ENCODE results near the gene BFSP2.

Gene BFSP2, protein sequence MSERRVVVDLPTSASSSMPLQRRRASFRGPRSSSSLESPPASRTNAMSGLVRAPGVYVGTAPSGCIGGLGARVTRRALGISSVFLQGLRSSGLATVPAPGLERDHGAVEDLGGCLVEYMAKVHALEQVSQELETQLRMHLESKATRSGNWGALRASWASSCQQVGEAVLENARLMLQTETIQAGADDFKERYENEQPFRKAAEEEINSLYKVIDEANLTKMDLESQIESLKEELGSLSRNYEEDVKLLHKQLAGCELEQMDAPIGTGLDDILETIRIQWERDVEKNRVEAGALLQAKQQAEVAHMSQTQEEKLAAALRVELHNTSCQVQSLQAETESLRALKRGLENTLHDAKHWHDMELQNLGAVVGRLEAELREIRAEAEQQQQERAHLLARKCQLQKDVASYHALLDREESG

DNA sequence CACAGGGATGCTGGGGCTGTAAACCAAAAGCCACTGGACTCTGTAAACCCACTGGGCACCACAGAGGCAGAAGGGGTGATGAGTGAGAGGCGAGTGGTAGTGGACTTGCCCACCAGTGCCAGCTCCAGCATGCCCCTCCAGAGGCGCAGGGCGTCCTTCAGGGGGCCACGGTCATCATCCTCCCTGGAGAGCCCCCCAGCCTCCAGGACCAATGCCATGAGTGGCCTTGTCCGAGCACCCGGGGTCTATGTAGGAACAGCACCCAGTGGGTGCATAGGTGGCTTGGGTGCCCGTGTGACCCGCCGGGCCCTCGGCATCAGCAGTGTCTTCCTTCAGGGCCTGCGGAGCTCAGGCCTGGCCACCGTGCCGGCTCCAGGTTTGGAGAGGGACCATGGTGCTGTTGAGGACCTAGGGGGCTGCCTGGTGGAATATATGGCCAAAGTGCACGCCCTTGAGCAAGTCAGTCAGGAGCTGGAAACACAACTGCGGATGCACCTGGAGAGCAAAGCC, at the start of gene BFSP2:
Gene BFSP2, plus strand, starts transcription at position 51 of the 510 bp plus-strand sequence. Its CDS starts 28 bp downstream, at position 79.
- no peak for DNase-seq

- no peak for DNase-seq
These were observed 45.1 kb upstream of the BFSP2 start for GRCh38 chr3:133354721-133355120.

GRCh38 chr3:133360476-133360875, 39.4 kb upstream of the BFSP2 start:
- DNase-seq: no peak

DNA sequence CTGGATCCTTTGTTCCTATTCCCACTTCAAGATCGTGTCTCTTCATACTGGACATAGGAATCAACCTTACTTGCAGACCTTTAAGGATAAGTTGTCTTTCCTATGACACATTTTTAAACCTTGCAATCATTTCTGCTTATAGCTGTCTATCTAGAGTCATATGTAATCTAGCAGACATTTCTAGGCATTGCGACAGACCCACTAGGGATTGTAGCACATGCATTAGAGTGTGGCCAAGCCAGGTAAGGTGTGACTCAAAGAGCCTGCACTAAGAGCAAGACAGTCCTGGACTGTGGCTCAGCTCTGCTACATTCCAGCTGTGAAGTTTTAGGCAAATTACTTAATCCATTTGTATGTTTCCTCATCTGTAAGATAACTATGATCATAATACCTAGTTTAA, 38.8 kb upstream of the BFSP2 start:
- no peak for DNase-seq

DNA sequence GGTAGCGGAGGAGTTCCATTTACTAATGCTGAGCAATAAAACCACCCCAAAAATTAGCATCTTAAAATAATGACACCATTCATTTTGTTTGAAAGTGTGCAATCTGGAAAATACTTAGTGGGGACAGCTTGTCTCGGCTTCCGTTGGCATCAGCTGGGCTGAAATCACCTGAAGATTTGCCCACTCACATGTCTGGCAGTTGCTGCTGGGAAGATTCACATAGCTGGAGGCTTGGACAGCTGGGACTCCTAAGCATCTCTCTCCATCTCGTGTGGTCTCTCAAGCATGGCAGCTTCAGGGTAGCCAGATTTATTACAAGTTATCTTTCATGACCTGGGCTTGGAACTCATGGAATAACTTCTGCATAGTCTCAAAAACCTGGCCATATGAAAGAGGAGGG, 38.4 kb upstream of the BFSP2 start:
- no peak for DNase-seq

GRCh38 chr3:133362539-133362938, 37.3 kb upstream of the BFSP2 start:
- DNase-seq: no peak

GRCh38 chr3:133364704-133365103, 35.2 kb upstream of the BFSP2 start:
- no peak for DNase-seq

- no peak for DNase-seq
These were observed 32.9 kb upstream of the BFSP2 start for GRCh38 chr3:133366921-133367320.

- no peak for DNase-seq
These were observed 32.5 kb upstream of the BFSP2 start for GRCh38 chr3:133367403-133367802.

- DNase-seq: no peak
These were observed 31.9 kb upstream of the BFSP2 start for GRCh38 chr3:133367956-133368355.

GRCh38 chr3:133368371-133369067, 31.3 kb upstream of the BFSP2 start:
- no peak for DNase-seq

DNA sequence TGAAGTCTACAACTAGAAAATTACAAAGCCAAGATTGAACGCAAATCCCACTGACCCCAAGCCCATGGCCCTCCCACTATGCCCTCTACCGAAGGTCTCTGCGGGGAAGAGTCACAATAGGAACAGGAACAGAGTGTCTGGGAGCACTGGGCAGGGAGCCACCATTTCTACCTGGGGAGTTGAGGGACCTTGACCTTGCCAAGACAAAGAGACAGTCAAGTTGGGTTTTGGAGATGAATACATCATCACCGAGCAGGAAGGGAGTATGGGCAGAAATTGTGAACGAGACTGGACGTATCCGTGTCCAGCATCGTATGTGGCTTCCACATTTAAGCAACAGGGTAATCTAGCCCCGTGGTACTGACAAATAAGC, 30.8 kb upstream of the BFSP2 start:
- DNase-seq: no peak

DNA sequence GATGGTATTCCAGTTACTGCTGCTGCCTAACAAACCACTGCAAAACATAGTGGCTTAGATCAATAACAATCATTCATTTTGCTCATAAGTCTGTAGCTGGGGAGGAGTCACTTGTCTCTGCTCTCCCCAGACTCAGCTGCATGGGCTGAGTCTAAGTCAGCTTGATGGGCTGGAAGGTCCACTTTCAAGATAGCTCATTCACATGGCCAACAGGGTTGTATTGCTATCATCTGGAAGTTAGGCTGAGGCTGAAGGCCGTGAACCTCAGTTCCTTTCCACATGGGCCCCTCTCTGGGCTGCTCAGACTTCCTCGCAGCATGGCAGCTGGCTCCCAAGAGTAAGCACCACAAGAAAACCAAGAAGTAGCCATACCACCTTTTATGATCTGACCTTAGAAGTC, 28.7 kb upstream of the BFSP2 start:
- DNase-seq: no peak

- no peak for DNase-seq
These were observed 28.2 kb upstream of the BFSP2 start for GRCh38 chr3:133371676-133372075.

GRCh38 chr3:133374708-133375402, 25.0 kb upstream of the BFSP2 start:
- no peak for DNase-seq

GRCh38 chr3:133375403-133375745, 24.5 kb upstream of the BFSP2 start:
- no peak for DNase-seq

DNA sequence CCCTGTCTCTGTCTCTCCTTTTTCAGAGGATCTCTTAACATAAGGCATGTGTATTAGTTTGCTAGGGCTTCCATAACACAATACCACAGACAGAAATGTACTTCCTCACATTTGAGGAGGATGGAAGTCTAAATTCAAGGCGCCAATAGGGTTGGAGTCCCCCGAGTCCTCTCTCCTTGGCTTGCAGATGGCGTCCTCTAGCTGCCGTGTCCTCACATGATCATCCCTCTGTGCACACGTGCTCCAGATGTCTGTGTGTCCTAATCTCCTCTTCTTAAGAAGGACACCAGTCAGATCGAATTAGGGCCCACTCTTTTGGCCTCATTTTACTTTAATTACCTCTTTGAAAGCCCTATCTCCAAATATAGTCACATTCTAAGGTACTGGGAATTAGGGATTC, 23.0 kb upstream of the BFSP2 start:
- no peak for DNase-seq

DNA sequence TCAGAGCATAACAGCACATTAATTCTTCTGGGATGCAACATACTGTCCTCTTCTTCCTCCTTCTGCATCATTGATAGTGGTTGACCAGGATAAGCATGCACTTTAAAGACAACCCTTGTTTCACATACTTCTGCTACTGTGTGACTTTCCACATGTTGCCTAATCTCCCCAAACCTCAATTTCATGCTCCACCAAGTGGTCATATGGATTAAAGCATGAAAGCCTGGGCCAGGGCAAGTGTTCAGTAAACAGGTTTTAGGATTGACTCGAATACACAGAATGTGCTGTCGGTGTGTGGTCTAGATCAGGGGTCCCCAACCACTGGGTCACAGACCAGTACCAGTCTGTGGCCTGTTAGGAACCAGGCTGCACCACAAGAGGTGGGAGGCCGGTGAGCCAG, 22.5 kb upstream of the BFSP2 start:
- no peak for DNase-seq

- no peak for DNase-seq
These were observed 19.9 kb upstream of the BFSP2 start for GRCh38 chr3:133379926-133380325.

- no peak for DNase-seq
These were observed 19.2 kb upstream of the BFSP2 start for GRCh38 chr3:133380481-133381225.

GRCh38 chr3:133381346-133382109, 18.3 kb upstream of the BFSP2 start:
- DNase-seq: no peak

GRCh38 chr3:133383175-133383574, 16.7 kb upstream of the BFSP2 start:
- DNase-seq: no peak

All from activated T-cell treated with anti-CD3 and anti-CD28 coated beads, Interleukin-2, amount 50 U/mL, for 48 hours (primary cell).